ENCODE results near the gene PRRT1. TPM values are rescaled to one million over a fixed set of nuclear protein-coding genes. Genes with fewer than 3 reads are reported as not detected.

The PRRT1 gene
- total and polyA plus RNA-seq, 4 donors = 0.08 to 0.24 (median 0.19) TPM; not detected in 1

DNA sequence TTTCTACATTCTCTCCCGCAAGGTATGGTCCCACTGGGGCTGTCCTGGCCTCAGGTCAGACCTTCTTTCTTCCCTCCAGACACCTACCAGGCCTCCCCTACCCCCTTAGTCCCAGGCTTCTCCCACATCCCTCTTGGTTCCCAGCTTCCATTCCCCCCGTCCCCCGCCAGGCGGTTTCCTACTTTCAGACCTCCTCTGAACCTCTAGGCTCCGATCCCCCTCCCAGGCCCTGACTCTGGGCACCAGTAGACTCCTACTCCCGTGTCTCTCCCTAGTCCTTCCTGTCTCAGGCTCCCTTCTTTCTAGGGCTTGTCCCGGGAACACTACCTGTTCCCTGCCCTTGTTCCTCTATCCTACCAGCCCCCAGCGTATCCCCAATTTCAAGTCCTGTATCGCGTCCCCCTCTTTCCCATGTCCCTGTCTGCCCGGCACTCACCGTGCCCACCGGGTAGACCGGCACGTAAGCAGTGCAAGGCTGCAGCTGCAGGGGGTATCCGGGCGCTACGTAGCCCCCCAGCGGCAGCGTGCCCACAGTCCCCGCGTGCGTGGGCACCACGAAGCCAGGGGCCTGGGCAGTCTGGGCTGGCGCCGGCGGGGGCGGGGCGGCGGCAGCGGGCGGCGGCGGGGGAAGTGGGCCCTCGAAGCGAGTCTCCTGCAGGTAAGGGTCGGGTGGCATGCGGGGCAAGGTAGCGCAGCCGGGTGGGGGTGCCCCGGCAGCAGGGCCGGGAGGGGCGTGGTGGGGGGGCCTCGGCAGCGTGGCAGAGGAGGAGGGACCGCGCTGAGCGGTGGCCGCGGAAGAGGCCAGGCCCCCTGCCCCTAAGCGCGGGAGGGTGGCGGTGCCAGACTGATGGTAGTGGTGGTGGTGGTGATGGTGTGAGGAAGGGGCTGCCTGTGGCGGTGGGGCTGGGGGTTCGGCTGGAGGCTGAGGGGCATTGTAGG, 1.5 kb downstream of the PRRT1 start:
- Histone ChIP-seq H3K27me3 (ENCODE audit: control insufficient read depth in 4 of 4, insufficient read depth in 4 of 4, low read length in 3 of 4) (peaks cover 0 to 5% (median 0%) of the 10 kb centered on the region in 4 donors), H3K9ac (ENCODE audit: low read depth in 1 of 2, low read length in 2 of 2) (no peak overlapping the region), H3K36me3 (ENCODE audit: control insufficient read depth in 4 of 4, insufficient read depth in 3 of 4, low read depth in 1 of 4, low read length in 3 of 4) (no peaks in the 10 kb centered on the region), H3K4me3 (ENCODE audit: low read depth in 1 of 3, low read length in 3 of 3) (no peak overlapping the region), H3K27ac (ENCODE audit: low read depth in 1 of 2, low read length in 2 of 2) (no peak overlapping the region), H3K9me3 (ENCODE audit: control insufficient read depth in 4 of 4, low read length in 3 of 4) (peaks cover 0 to 2% (median 0%) of the 10 kb centered on the region in 4 donors), H3K4me1 (ENCODE audit: control insufficient read depth in 4 of 4, insufficient read depth in 4 of 4, low read length in 3 of 4) (peaks cover 6 to 22% (median 10%) of the 10 kb centered on the region in 4 donors)
- WGBS = 43% methylated on average over 55 of the region's 55 CpGs
- TF ChIP-seq HNF4A (conservative IDR thresholded peaks at IDR 0.05) (no peak), RAD21 (IDR thresholded peaks at IDR 0.05) (no peak)
- TF ChIP-seq, protein P1, sequence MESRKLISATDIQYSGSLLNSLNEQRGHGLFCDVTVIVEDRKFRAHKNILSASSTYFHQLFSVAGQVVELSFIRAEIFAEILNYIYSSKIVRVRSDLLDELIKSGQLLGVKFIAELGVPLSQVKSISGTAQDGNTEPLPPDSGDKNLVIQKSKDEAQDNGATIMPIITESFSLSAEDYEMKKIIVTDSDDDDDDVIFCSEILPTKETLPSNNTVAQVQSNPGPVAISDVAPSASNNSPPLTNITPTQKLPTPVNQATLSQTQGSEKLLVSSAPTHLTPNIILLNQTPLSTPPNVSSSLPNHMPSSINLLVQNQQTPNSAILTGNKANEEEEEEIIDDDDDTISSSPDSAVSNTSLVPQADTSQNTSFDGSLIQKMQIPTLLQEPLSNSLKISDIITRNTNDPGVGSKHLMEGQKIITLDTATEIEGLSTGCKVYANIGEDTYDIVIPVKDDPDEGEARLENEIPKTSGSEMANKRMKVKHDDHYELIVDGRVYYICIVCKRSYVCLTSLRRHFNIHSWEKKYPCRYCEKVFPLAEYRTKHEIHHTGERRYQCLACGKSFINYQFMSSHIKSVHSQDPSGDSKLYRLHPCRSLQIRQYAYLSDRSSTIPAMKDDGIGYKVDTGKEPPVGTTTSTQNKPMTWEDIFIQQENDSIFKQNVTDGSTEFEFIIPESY (IDR thresholded peaks at IDR 0.05) = no peak
- DNase-seq (ENCODE audit: low spot score) = no peak

DNA sequence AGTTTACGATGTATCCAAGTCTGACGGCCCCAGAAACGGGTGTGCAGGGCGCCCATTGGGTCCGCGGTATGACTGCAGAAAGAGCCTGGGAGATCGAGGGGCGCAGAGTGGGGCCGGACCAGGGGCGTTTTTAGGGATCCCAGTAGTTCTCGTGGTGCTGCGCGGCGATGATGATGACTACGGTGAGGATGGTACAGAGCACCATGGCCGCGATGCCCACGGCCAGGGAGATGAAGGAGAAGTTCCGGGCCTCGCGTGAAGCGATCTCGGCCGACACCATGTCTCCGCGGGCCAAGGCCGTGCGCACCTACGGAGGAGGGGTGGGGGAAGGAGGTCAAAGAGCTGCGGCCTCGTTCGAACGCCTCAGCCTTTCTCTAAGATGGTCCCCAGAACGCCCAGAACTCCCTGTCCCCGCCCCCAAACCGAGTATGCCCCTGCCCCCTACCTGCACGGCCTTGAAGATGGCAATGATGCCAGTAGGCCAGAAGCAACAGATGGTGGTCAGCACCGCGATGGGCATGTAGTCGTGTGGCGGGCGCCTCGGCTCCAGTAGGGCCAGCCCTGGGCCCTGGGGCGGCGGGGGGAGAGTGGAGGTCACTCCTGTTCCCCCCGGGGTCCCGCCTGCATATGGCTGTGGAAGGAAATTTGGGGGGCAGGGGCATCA, 2.5 kb downstream of the PRRT1 start:
- Histone ChIP-seq H3K4me1 (ENCODE audit: control insufficient read depth in 4 of 4, insufficient read depth in 4 of 4, low read length in 3 of 4) (peaks cover 0 to 12% (median 5%) of the 10 kb centered on the region in 4 donors), H3K36me3 (ENCODE audit: control insufficient read depth in 4 of 4, insufficient read depth in 3 of 4, low read depth in 1 of 4, low read length in 3 of 4) (no peaks in the 10 kb centered on the region), H3K9ac (ENCODE audit: low read depth in 1 of 2, low read length in 2 of 2) (no peak overlapping the region), H3K4me3 (ENCODE audit: low read depth in 1 of 3, low read length in 3 of 3) (peak overlapping the region in 1 of 3 donors; percentile 1), H3K27ac (ENCODE audit: low read depth in 1 of 2, low read length in 2 of 2) (no peak overlapping the region), H3K27me3 (ENCODE audit: control insufficient read depth in 4 of 4, insufficient read depth in 4 of 4, low read length in 3 of 4) (peaks cover 0 to 5% (median 0%) of the 10 kb centered on the region in 4 donors), H3K9me3 (ENCODE audit: control insufficient read depth in 4 of 4, low read length in 3 of 4) (peaks cover 0 to 2% (median 0%) of the 10 kb centered on the region in 4 donors)
- 41% methylated on average over 47 of the region's 47 CpGs for WGBS
- DNase-seq (ENCODE audit: low spot score) = no peak
- TF ChIP-seq, protein P2, sequence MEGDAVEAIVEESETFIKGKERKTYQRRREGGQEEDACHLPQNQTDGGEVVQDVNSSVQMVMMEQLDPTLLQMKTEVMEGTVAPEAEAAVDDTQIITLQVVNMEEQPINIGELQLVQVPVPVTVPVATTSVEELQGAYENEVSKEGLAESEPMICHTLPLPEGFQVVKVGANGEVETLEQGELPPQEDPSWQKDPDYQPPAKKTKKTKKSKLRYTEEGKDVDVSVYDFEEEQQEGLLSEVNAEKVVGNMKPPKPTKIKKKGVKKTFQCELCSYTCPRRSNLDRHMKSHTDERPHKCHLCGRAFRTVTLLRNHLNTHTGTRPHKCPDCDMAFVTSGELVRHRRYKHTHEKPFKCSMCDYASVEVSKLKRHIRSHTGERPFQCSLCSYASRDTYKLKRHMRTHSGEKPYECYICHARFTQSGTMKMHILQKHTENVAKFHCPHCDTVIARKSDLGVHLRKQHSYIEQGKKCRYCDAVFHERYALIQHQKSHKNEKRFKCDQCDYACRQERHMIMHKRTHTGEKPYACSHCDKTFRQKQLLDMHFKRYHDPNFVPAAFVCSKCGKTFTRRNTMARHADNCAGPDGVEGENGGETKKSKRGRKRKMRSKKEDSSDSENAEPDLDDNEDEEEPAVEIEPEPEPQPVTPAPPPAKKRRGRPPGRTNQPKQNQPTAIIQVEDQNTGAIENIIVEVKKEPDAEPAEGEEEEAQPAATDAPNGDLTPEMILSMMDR (IDR thresholded peaks at IDR 0.05; ENCODE audit: low read depth, low read length, missing input control) = no peak
- no peak for TF ChIP-seq FOXA1 (IDR thresholded peaks at IDR 0.05)
- no peak for TF ChIP-seq EGR1 (IDR thresholded peaks at IDR 0.05; ENCODE audit: low read depth in 2 of 2)
- no peak for TF ChIP-seq FOXA2 (IDR thresholded peaks at IDR 0.05)
- no peak for TF ChIP-seq GABPA (IDR thresholded peaks at IDR 0.05 in 1 of 2, conservative IDR thresholded peaks at IDR 0.05 in 1 of 2)
- TF ChIP-seq, protein P3, sequence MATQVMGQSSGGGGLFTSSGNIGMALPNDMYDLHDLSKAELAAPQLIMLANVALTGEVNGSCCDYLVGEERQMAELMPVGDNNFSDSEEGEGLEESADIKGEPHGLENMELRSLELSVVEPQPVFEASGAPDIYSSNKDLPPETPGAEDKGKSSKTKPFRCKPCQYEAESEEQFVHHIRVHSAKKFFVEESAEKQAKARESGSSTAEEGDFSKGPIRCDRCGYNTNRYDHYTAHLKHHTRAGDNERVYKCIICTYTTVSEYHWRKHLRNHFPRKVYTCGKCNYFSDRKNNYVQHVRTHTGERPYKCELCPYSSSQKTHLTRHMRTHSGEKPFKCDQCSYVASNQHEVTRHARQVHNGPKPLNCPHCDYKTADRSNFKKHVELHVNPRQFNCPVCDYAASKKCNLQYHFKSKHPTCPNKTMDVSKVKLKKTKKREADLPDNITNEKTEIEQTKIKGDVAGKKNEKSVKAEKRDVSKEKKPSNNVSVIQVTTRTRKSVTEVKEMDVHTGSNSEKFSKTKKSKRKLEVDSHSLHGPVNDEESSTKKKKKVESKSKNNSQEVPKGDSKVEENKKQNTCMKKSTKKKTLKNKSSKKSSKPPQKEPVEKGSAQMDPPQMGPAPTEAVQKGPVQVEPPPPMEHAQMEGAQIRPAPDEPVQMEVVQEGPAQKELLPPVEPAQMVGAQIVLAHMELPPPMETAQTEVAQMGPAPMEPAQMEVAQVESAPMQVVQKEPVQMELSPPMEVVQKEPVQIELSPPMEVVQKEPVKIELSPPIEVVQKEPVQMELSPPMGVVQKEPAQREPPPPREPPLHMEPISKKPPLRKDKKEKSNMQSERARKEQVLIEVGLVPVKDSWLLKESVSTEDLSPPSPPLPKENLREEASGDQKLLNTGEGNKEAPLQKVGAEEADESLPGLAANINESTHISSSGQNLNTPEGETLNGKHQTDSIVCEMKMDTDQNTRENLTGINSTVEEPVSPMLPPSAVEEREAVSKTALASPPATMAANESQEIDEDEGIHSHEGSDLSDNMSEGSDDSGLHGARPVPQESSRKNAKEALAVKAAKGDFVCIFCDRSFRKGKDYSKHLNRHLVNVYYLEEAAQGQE (IDR thresholded peaks at IDR 0.05) = no peak
- TF ChIP-seq, protein P1 (IDR thresholded peaks at IDR 0.05) = no peak

Data from liver (tissue), 9 donors.